Neural cell (in vitro differentiated cells): ENCODE measurements around the gene RHOBTB3. TPM values are rescaled to one million over a fixed set of nuclear protein-coding genes. Genes with fewer than 3 reads are reported as not detected.

ENCODE experiments used
- H2AFZ ChIP-seq: fragments of 200-600, 300-800 bp; sonication (generic), shearing (Covaris generic); 2 replicates; pipeline ENCODE4 v1.6.0; 2014; ENCODE audit warnings: low read depth, mild to moderate bottlenecking, antibody characterized with exemption, low read length, moderate library complexity
- H3F3A ChIP-seq: fragments of 200-600 bp; shearing (Covaris generic); 2 replicates; pipeline ENCODE4 v1.6.1; 2016; ENCODE audit warnings: mild to moderate bottlenecking, moderate library complexity, mixed read lengths, antibody characterized with exemption, low read length; ENCODE audit not compliant: insufficient read depth, poor library complexity, severe bottlenecking
- H3K27ac ChIP-seq: fragments of 200-600, 300-800 bp; sonication (generic), shearing (Covaris generic); 2 replicates; pipeline ENCODE4 v1.5.1; 2014; ENCODE audit warnings: mild to moderate bottlenecking, low read length, moderate library complexity
- H3K27me3 ChIP-seq: fragments of 300-800, 200-600 bp; sonication (generic), shearing (Covaris generic); 2 replicates; pipeline ENCODE4 v1.6.0; 2014; ENCODE audit warnings: mild to moderate bottlenecking, low read depth, low read length, moderate library complexity; ENCODE audit not compliant: insufficient read depth
- H3K36me3 ChIP-seq: fragments of 300-800, 200-600 bp; sonication (generic), shearing (Covaris generic); 2 replicates; pipeline ENCODE4 v1.5.1; 2014; ENCODE audit warnings: mild to moderate bottlenecking, antibody characterized with exemption, low read length, moderate library complexity; ENCODE audit not compliant: insufficient read depth
- H3K4me2 ChIP-seq: fragments of 300-800, 200-600 bp; sonication (generic), shearing (Covaris generic); 2 replicates; pipeline ENCODE4 v1.6.0; 2014; ENCODE audit warnings: mild to moderate bottlenecking, low read length
- H3K4me3 ChIP-seq: fragments of 300-800, 200-600 bp; sonication (generic), shearing (Covaris generic); 2 replicates; pipeline ENCODE4 v1.5.1; 2014; ENCODE audit warnings: mild to moderate bottlenecking, low read length, moderate library complexity
- H3K79me2 ChIP-seq: fragments of 200-600 bp; shearing (Covaris generic); replicated peaks from 2 replicates; pipeline ENCODE4 v1.6.0; 2014; ENCODE audit warnings: mild to moderate bottlenecking, low read length, moderate library complexity; ENCODE audit not compliant: insufficient read depth
- H3K9ac ChIP-seq: fragments of 300-800, 200-600 bp; sonication (generic), shearing (Covaris generic); 2 replicates; pipeline ENCODE4 v1.6.1; 2016; ENCODE audit warnings: mild to moderate bottlenecking, low read length, mixed read lengths
- H3K9me2 ChIP-seq: fragments of 200-600 bp; shearing (Covaris generic); 2 replicates; pipeline ENCODE4 v1.6.1; 2016; ENCODE audit warnings: mild to moderate bottlenecking, low read length, mixed read lengths; ENCODE audit not compliant: insufficient read depth
- H3K9me3 ChIP-seq: fragments of 200-600, 300-800 bp; sonication (generic), shearing (Covaris generic); 2 replicates; pipeline ENCODE4 v1.6.1; 2016; ENCODE audit warnings: mild to moderate bottlenecking, mixed run types, low read length, moderate library complexity, mixed read lengths
- H4K20me1 ChIP-seq: fragments of 200-600 bp; shearing (Covaris generic); 2 replicates; pipeline ENCODE4 v1.6.1; 2016; ENCODE audit warnings: mild to moderate bottlenecking, mixed run types; ENCODE audit not compliant: insufficient read depth
- CTCF ChIP-seq: fragments of 450-650 bp; IDR thresholded peaks from 2 replicates; pipeline ENCODE4 v1.5.1; 2014; ENCODE audit warnings: antibody characterized with exemption, mild to moderate bottlenecking, moderate library complexity; ENCODE audit not compliant: poor library complexity, severe bottlenecking
- EP300 ChIP-seq: fragments of 450-650 bp; conservative IDR thresholded peaks from 2 replicates; pipeline ENCODE4 v1.6.1; 2014; ENCODE audit warnings: antibody characterized with exemption, mild to moderate bottlenecking, moderate library complexity; ENCODE audit not compliant: poor library complexity, severe bottlenecking
- EZH2 ChIP-seq: fragments of 200-600, 300-800 bp; shearing (Covaris generic), sonication (generic); IDR thresholded peaks from 2 replicates; pipeline ENCODE4 v1.6.1; 2014; ENCODE audit warnings: antibody characterized with exemption, low read length, borderline replicate concordance, mild to moderate bottlenecking; ENCODE audit not compliant: insufficient read depth, poor library complexity, severe bottlenecking
- MXI1 ChIP-seq: fragments of 450-650 bp; conservative IDR thresholded peaks from 2 replicates; pipeline ENCODE4 v1.6.1; 2014; ENCODE audit warnings: antibody characterized with exemption, mild to moderate bottlenecking; ENCODE audit not compliant: poor library complexity, severe bottlenecking
- POLR2AphosphoS5 ChIP-seq: IDR thresholded peaks from 2 replicates; pipeline ENCODE4 v1.6.1; 2012
- RAD21 ChIP-seq: fragments of 450-650 bp; conservative IDR thresholded peaks from 2 replicates; pipeline ENCODE4 v1.6.1; 2014; ENCODE audit warnings: antibody characterized with exemption, mild to moderate bottlenecking, moderate library complexity
- REST ChIP-seq: IDR thresholded peaks from 2 replicates; pipeline ENCODE4 v1.6.1; 2012; ENCODE audit warnings: borderline replicate concordance
- SMC3 ChIP-seq: fragments of 450-650 bp; conservative IDR thresholded peaks from 2 replicates; pipeline ENCODE4 v1.6.1; 2014; ENCODE audit warnings: antibody characterized with exemption, mild to moderate bottlenecking, moderate library complexity; ENCODE audit not compliant: poor library complexity
- TAF1 ChIP-seq: IDR thresholded peaks from 2 replicates; pipeline ENCODE4 v1.6.1; 2012; ENCODE audit warnings: low read depth
- polyA plus RNA-seq: library from polyadenylated mRNA; depleted of rRNA; stranded (reverse); fragments of >200 nt; gene quantifications from 2 replicates; pipeline ENCODE4 v1.2.3, GENCODE V29; 2014

RHOBTB3 gene
- polyA plus RNA-seq, 1 donor from 2014 or later: 99.4 TPM

GRCh38 chr5:95739857-95740256 is 8.7 kb downstream of the RHOBTB3 start:
- Histone ChIP-seq H2AFZ (no peak overlapping the region), H3K79me2 (no peaks in the 10 kb centered on the region)

GRCh38 chr5:95741458-95741857 is 10.3 kb downstream of the RHOBTB3 start:
- Histone ChIP-seq H3K27me3 (no peaks in the 10 kb centered on the region), H2AFZ (no peak overlapping the region), H3K9ac (no peak overlapping the region), H3K79me2 (no peaks in the 10 kb centered on the region), H3K9me2 (no peaks in the 10 kb centered on the region), H3K4me2 (no peak overlapping the region), H3K4me3 (no peak overlapping the region), H3K9me3 (no peaks in the 10 kb centered on the region), H3F3A (no peaks in the 10 kb centered on the region), H4K20me1 (no peaks in the 10 kb centered on the region), H3K36me3 (no peaks in the 10 kb centered on the region), H3K27ac (no peak overlapping the region)
- no peak for TF ChIP-seq TAF1
- TF ChIP-seq CTCF: no peak
- TF ChIP-seq SMC3: no peak
- TF ChIP-seq EP300: no peak
- TF ChIP-seq EZH2: no peak
- no peak for TF ChIP-seq POLR2AphosphoS5
- TF ChIP-seq MXI1: no peak
- TF ChIP-seq RAD21: no peak

More at GRCh38 chr5:95739857-95740256, 8.7 kb downstream of the RHOBTB3 start:
- H3F3A ChIP-seq: no peaks in the 10 kb centered on the region
- no peak overlapping the region for H3K27ac ChIP-seq
- no peaks in the 10 kb centered on the region for H3K9me3 ChIP-seq
- no peak for TF ChIP-seq TAF1
- TF ChIP-seq REST: no peak
- TF ChIP-seq EZH2: no peak
- no peak for TF ChIP-seq CTCF
- TF ChIP-seq EP300: no peak
- TF ChIP-seq RAD21: no peak
- TF ChIP-seq SMC3: no peak
- no peak for TF ChIP-seq MXI1
- no peak for TF ChIP-seq POLR2AphosphoS5
- H3K36me3 ChIP-seq: no peaks in the 10 kb centered on the region
- no peak overlapping the region for H3K9ac ChIP-seq
- no peaks in the 10 kb centered on the region for H3K27me3 ChIP-seq
- no peaks in the 10 kb centered on the region for H4K20me1 ChIP-seq
- H3K9me2 ChIP-seq: no peaks in the 10 kb centered on the region
- H3K4me3 ChIP-seq: no peak overlapping the region
- H3K4me2 ChIP-seq: no peak overlapping the region
